Loucy (cell line): Measurements from ENCODE around the gene TMEM54.

Source experiments
- CTCF ChIP-seq: fragments of 200-600 bp; sonication (generic); conservative IDR thresholded peaks from 2 replicates; pipeline ENCODE4 v1.5.1; 2014; ENCODE audit warnings: mild to moderate bottlenecking, antibody characterized with exemption, low read length
- EZH2phosphoT487 ChIP-seq: fragments of 200-600 bp; IDR thresholded peaks from 2 replicates; pipeline ENCODE4 v1.6.1; 2018; ENCODE audit warnings: antibody characterized with exemption, mild to moderate bottlenecking, moderate library complexity, borderline replicate concordance

- TF ChIP-seq CTCF (no peak), EZH2phosphoT487 (no peak)
Observed at GRCh38 chr1:32887623-32888022, 13.6 kb downstream of the TMEM54 start.
